Small intestine (tissue), 16 donors: ENCODE data around the gene GGTLC3. TPM values are rescaled to one million over a fixed set of nuclear protein-coding genes. Genes with fewer than 3 reads are reported as not detected.
"Not testable (repeated sequence)": the region's sequence is repeated elsewhere in the genome, so short reads cannot be mapped to it uniquely, and the experiment has no call there.

ENCODE experiments used
- DNase-seq, 2 donors: peaks; one replicate each; pipeline versions ENCODE4 v3.0.0 to v3.0.0-alpha.2; 2013
- FAIRE-seq: peaks from 2 replicates; lab custom pipeline; 2012; peaks lifted over from hg19 to GRCh38; lab: Jason Lieb, UNC
- H3K27ac ChIP-seq, 3 donors: one replicate each; pipeline ENCODE4 v1.5.1; 2013; ENCODE audit warnings: low read length in 2 of 3, mild to moderate bottlenecking in 2 of 3, control low read depth in 1 of 3, inconsistent platforms in 1 of 3, low read depth in 1 of 3, moderate library complexity in 1 of 3
- H3K27me3 ChIP-seq, 3 donors: one replicate each; pipeline ENCODE4 v1.6.1; 2013; ENCODE audit warnings: low read length in 3 of 3, inconsistent platforms in 1 of 3; ENCODE audit not compliant: control insufficient read depth in 3 of 3, insufficient read depth in 3 of 3
- H3K36me3 ChIP-seq, 3 donors: one replicate each; pipeline ENCODE4 v1.6.1; 2013; ENCODE audit warnings: low read length in 3 of 3, inconsistent platforms in 1 of 3, low read depth in 1 of 3, mild to moderate bottlenecking in 1 of 3, moderate library complexity in 1 of 3; ENCODE audit not compliant: control insufficient read depth in 3 of 3, insufficient read depth in 2 of 3
- H3K4me1 ChIP-seq, 3 donors: one replicate each; pipeline ENCODE4 v1.6.1; 2013; ENCODE audit warnings: low read length in 2 of 3, inconsistent platforms in 1 of 3, low read depth in 1 of 3, mild to moderate bottlenecking in 1 of 3, moderate library complexity in 1 of 3; ENCODE audit not compliant: control insufficient read depth in 3 of 3, insufficient read depth in 2 of 3
- H3K4me3 ChIP-seq, 3 donors: one replicate each; pipeline ENCODE4 v1.5.1; 2013; ENCODE audit warnings: low read length in 3 of 3, control low read depth in 1 of 3, inconsistent platforms in 1 of 3, low read depth in 1 of 3, mild to moderate bottlenecking in 1 of 3, moderate library complexity in 1 of 3
- H3K9me3 ChIP-seq, 2 donors: one replicate each; pipeline ENCODE4 v1.6.1; 2013; ENCODE audit warnings: low read depth in 1 of 2, low read length in 1 of 2; ENCODE audit not compliant: control insufficient read depth in 2 of 2, insufficient read depth in 1 of 2
- WGBS, 3 donors: extraction: QIAGEN DNeasy Blood & Tissue Kit; methylation state at CpG; one replicate each; pipeline ENCODE4 v1.1.7; 2013; 5-methylcytosine and 5-hydroxymethylcytosine counted together
- long read RNA-seq, 10 donors: transcript quantifications; one replicate each; lab custom pipeline, GENCODE V29; 2026
- polyA plus RNA-seq, 4 donors: library from polyadenylated mRNA; stranded (reverse) in 3 of 4; unstranded in 1 of 4; fragments of 200-250 nt in 3 of 4; fragments of 120-200 nt in 1 of 4; gene quantifications; one replicate each; pipeline versions ENCODE4 v1.2.1 to v1.2.3, GENCODE V29; 2013
- donor health status: healthy with polysubstance abuse.
- donor health status: control.
- donor health status: control.
- donor health status: Bipolar disorder and iron deficiency.
- donor health status: healthy.

GGTLC3 gene
- polyA plus RNA-seq = 1 to 10 TPM in 2 of 4 donors, under 1 TPM in 2; 0.07 to 2.2 (median 0.70) TPM
- long read RNA-seq, donor 1 = 0 reads
- long read RNA-seq, donor 2 = 0 reads
- long read RNA-seq, donor 3 = 0 reads
- long read RNA-seq, donor 4 = 0 reads
- long read RNA-seq, donor 5 = 0 reads
- long read RNA-seq, donor 6 = 0 reads
- long read RNA-seq, donor 7 = 0 reads
- long read RNA-seq, donor 8 = 0 reads
- long read RNA-seq, donor 9 = 0 reads
- long read RNA-seq, donor 10 = 0 reads

GRCh38 chr22:18518061-18518460 lies at the start of gene GGTLC3:
Gene GGTLC3, minus strand, starts transcription at chr22:18518161. Its CDS starts 264 bp downstream, at chr22:18517897.
- not testable (repeated sequence) for H3K4me3 ChIP-seq, FAIRE-seq, H3K9me3 ChIP-seq, DNase-seq, H3K27me3 ChIP-seq, H3K4me1 ChIP-seq, H3K27ac ChIP-seq, H3K36me3 ChIP-seq
- no CpG with 5 or more reads among the region's 5 CpGs for WGBS, 3 donors

DNA sequence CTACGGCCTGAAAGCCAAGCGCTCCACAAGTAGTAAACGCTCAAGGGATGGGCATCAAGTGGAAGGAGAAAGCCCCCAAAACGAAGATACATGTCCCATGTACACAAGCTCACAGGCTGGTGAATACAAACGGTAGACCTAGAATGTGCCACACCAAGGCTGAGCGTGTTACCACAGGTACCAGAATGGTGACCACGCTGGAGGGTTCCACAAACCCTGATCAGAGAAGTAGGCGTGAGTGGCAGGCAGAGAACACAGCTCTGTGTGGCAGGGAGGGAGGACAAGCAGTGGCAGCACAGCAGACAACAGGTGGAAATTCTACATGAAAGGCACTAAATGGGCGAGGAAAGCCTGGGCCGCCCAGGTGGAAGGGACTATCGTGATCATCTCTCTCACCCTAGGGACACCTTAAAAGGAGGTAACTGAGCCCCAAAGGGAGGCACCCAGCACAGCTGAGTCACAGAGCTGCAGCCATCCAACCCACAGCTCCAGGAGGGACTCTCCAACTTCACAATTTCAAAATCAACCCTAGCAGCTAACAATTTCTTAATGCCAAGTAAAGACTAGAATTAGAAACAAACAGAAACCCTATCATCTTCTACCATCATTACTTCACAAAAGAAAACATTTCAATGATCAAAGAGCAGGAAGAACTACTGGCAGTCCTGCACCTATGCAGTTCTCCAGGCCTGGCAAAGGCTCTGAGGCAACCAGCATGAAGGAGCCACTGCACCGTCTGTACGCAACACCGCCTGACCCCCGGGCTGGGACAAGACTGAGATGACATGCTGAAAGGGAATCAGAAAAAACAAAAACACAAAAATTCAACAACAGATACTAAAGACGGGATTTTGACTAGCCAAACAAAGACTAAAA lies 42.4 kb upstream of the GGTLC3 start:
- H3K4me3 ChIP-seq, FAIRE-seq, H3K27ac ChIP-seq, DNase-seq, H3K4me1 ChIP-seq, H3K9me3 ChIP-seq, H3K27me3 ChIP-seq, H3K36me3 ChIP-seq: not testable (repeated sequence)
- WGBS, 3 donors = no CpG with 5 or more reads among the region's 16 CpGs

DNA sequence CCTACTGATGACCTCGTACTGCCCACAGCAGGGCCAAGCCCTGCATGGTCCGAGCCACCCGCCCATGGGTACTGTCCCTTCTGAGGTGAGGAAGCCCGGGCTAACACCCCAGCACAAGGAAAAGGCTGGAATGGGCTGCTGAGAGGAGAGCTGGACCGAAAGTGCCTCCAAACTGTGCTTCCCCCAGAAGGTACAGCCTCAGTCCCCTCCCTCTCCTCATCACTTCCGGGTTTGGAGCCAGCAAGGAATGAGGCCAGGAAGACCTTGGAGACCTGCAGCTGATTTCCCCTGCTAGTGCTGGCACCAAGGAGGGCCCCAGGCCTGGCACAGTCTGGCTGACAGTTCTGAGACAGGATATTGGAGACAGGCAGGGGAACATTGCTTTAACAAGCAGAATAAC lies 41.0 kb upstream of the GGTLC3 start:
- not testable (repeated sequence) for H3K9me3 ChIP-seq, FAIRE-seq, H3K36me3 ChIP-seq, H3K27ac ChIP-seq, H3K27me3 ChIP-seq, DNase-seq, H3K4me3 ChIP-seq, H3K4me1 ChIP-seq
- WGBS, 3 donors = no CpG with 5 or more reads among the region's 6 CpGs

GRCh38 chr22:18558516-18558915 lies 40.6 kb upstream of the GGTLC3 start:
- not testable (repeated sequence) for H3K36me3 ChIP-seq, H3K4me3 ChIP-seq, H3K27me3 ChIP-seq, H3K9me3 ChIP-seq, DNase-seq, H3K4me1 ChIP-seq, FAIRE-seq, H3K27ac ChIP-seq
- WGBS, 3 donors = no CpG with 5 or more reads among the region's 4 CpGs

GRCh38 chr22:18554280-18555256 lies 36.6 kb upstream of the GGTLC3 start:
- H3K4me1 ChIP-seq, H3K9me3 ChIP-seq, DNase-seq, H3K4me3 ChIP-seq, H3K27me3 ChIP-seq, FAIRE-seq, H3K27ac ChIP-seq, H3K36me3 ChIP-seq: not testable (repeated sequence)
- no CpG with 5 or more reads among the region's 22 CpGs for WGBS, 3 donors

DNA sequence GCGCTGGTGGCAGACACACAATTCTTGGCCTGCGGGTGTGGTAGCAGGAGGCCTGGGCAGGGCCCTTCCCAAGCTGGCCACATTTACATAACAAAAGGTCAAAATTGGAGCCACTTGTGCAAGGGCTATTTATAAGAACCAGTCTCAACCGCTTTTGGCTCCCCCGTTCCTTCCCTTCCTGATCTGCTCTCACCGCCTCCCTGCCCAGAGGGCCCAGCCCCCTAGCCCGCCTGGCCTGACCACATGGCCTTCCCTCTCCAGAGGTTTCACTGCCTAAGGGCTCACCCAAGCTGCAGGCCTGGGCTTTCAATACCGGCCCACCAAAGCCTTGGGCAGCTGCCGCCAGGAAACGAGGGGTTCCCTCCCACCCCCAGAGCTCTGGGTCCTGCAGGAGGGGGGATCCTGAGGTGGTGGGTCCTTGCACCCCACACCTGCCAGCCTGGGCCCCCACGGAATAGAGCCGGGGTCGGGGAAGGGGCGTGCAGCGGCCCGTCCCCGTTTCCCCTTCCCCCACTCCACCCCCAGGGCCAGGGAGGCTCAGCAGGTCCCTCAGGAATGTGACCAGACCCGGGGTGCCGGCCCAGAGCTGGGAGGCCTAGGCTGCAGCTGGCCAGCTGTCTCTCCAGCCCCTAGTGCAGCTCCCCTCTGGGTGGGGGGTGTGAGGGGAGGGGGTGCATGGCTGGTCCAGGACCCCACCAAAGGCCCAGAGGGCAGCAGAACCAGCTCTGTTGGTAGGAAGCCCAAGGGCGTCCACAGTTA lies 35.1 kb upstream of the GGTLC3 start:
- H3K9me3 ChIP-seq, FAIRE-seq, H3K36me3 ChIP-seq, H3K4me1 ChIP-seq, H3K27ac ChIP-seq, H3K4me3 ChIP-seq, H3K27me3 ChIP-seq, DNase-seq: not testable (repeated sequence)
- WGBS, 3 donors = 93% methylated on average over 2 of the region's 19 CpGs; no CpG with 5 or more reads in 2 of the 3 donors

DNA sequence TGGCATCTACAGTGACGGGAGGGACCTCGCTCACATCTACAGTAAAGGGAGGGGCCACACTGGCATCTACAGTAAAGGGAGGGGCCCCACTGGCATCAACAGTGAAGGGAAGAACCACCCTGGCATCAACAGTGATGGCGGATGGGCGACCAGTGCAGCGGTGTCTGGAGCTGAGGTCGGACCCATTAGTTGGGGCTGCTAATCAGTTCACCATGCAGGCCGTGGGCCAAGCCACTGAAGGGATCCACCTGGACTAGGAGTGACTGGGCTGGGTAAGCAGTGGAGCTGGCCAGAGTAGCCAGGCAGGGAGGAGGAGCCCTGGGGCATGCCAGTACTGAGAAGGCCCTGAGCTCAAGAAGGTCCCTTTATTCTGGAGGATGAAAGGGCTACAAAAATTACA lies 33.1 kb upstream of the GGTLC3 start:
- FAIRE-seq, H3K36me3 ChIP-seq, H3K27me3 ChIP-seq: not testable (repeated sequence)

More for the DNA sequence above, 33.1 kb upstream of the GGTLC3 start:
- H3K4me1 ChIP-seq, H3K4me3 ChIP-seq, DNase-seq, H3K27ac ChIP-seq, H3K9me3 ChIP-seq: not testable (repeated sequence)
- 72 to 81% (median 74%) methylated on average over 2 of the region's 7 CpGs for WGBS, 3 donors
